GM12872 (cell line): ENCODE data around the gene ACKR2.

Experiments used
- TF ChIP-seq, protein P1 (sequence below): IDR thresholded peaks from 3 replicates; pipeline ENCODE4 v1.5.1; 2011; ENCODE audit warnings: low read depth, mild to moderate bottlenecking, low read length, moderate library complexity; ENCODE audit not compliant: insufficient read depth

The ACKR2 gene

DNA sequence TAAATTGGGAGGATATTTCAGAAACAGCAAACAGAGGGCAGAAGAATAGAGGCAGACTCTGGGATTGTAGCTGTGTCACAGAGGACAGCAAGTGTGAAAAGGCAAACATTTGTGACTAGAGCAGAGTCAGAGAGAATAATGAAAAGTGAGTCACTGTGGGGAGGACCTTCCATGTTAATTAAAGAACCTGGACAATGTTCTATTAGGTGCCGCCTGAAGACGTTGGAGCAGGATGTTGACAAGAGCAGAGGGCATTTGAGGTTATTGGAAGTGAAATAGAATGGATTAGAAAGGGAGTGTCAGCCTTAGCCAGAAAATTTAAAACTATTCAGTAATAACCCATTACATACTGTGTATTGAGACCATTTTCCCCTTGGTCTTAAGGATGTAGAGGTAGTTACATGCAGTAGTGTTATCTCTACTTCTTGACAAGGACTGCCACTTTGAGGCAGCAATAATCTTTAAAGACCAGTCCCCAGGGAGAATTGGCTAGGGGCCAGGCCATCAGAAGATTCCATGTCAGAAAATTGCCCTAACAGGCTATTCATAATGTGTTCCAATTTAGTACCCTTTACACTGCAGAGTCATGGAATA lies 5.8 kb downstream of the ACKR2 start:
- TF ChIP-seq, protein P1, sequence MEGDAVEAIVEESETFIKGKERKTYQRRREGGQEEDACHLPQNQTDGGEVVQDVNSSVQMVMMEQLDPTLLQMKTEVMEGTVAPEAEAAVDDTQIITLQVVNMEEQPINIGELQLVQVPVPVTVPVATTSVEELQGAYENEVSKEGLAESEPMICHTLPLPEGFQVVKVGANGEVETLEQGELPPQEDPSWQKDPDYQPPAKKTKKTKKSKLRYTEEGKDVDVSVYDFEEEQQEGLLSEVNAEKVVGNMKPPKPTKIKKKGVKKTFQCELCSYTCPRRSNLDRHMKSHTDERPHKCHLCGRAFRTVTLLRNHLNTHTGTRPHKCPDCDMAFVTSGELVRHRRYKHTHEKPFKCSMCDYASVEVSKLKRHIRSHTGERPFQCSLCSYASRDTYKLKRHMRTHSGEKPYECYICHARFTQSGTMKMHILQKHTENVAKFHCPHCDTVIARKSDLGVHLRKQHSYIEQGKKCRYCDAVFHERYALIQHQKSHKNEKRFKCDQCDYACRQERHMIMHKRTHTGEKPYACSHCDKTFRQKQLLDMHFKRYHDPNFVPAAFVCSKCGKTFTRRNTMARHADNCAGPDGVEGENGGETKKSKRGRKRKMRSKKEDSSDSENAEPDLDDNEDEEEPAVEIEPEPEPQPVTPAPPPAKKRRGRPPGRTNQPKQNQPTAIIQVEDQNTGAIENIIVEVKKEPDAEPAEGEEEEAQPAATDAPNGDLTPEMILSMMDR, result no peak

DNA sequence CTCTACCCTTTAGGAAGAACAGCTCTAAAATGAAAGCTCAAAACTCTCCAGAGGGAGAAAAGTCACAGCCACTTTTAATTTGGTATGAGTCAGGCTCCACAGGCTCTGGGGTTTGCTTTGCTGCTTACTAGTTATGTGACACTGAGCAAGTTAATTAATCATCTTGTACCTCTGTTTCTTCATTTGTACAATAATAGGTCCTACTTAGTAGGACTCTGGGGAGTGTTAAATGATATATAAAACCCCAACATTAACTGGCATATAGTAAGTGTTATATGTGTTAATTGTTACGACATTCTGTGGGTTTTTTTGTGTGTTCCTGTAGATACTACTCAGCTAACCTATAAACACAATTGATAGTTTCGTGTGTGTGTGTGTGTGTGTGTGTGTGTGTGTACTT lies 6.6 kb downstream of the ACKR2 start:
- TF ChIP-seq, protein P1, result no peak

DNA sequence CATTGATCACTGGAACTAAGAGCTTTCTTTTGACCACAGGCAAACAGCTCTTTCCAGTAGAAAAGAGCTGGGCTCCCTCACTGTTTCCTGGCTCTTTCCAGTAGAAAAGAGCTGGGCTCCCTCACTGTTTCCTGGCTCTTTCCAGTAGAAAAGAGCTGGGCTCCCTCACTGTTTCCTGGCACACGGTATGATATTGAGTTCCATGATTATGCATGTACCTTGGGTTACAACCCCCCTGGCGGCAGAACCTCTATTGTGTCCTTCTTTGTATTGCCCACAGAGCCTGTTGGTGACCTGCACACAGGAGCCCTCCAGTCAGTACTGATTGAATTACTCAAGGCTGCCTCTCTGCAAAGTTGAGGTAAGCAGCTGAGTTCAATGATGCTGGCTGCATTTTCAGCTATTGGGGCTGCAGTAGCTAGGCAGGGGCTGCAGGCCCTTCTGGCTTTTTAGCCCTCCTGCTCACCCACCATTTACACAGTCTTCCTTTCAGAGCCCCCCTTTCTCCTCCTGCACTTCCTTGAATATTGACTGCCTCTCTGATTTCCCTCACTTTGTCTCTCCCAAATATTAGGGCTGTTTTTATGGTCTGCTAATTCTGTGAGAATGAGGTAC lies 10.2 kb downstream of the ACKR2 start:
- TF ChIP-seq, protein P1, result 0 out of 3 replicates have a peak, but pooled peaks have one; percentile 2

DNA sequence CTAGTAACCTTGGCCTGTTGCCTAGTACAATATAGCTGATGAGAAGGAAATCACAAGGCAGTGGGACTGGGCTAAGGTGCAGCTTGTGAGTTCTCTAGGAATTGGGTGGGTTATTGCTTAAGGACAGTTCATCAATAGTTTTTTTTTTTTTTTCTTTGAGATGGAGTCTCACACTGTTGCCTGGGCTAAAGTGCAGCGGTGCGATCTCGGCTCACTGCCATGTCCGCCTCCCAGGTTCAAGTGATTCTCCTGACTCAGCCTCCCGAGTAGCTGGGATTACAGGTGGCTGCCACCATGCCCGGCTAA lies 11.5 kb downstream of the ACKR2 start:
- TF ChIP-seq, protein P1, result no peak

DNA sequence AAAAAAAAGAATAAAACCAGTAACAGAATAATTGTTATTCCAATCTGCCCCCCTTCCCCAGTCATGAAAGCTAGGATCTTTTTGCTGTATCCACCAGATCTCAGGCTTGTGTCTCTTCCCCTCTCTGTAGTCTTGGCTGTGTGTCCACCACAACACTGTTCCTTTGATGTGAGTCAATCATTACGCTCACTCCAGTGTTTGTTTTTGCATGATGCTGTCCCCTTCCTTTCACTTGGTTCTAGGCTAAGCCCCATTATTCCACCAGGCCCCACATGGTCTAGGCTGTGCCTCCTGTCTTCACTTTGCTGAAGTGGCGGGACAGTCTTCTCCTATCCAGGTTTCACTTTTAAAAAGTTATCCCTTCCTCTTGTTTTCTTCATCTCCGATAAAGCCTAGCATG lies 13.6 kb downstream of the ACKR2 start:
- TF ChIP-seq, protein P1, result no peak

DNA sequence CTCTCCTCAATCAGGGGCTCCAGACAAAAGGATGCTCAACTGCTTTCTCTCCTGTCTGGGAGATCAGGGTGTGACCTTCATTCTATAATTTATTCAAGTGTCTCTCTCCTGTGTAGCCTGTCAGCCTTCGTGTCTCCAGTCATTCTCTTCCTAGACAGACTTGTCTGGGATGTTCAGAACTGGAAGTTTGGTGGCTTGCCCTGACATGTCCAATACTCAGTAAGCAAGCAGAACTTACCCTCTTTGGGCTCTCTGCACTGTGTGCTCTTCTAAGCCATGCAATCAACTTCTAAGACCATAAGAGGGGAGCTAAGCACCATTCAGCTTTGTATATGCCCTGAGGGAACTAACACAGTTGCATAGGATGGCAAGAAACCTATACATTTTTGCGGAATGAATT lies 14.1 kb downstream of the ACKR2 start:
- TF ChIP-seq, protein P1, result no peak

DNA sequence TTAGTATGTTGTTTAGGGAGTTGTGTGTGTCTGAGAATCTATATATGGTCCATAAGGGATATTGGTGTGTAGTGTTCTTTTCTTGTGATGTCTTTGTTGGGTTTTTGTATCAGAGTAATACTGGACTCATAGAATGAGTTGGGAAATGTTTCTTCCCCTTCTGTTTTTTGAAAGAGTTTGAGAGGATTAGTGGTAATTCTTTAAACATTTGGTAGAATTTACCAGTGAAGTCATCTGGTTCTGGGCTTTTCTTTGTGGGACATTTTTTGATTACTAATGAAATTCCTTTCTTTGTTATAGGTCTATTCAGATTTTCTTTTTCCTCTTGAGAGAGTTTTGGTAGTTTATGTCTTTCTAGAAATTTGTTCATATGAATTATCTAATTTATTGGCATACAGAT lies 16.9 kb downstream of the ACKR2 start:
- TF ChIP-seq, protein P1, result no peak

DNA sequence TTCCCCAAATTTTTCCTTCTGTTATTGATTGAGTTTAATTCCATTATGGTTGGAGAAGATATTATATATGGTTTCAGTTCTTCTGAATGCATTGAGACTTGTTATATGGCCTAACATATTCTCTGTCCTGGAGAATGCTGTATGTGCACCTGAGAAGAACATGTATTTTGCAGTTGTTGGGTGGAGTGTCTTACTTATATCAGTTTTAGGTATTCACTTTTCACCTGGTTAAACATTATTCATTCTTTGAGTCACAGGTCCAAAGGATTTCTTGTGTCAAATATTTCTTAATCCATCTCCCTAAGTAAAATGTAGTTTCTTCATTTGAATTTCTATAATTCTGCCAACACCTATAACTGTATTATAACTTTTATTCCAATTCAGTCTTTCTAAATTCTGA lies 17.8 kb downstream of the ACKR2 start:
- TF ChIP-seq, protein P1, result no peak
